ENCODE data around the gene ZP2. TPM values are rescaled to one million over a fixed set of nuclear protein-coding genes. Genes with fewer than 3 reads are reported as not detected.
"Not testable (repeated sequence)": the region's sequence is repeated elsewhere in the genome, so short reads cannot be mapped to it uniquely, and the experiment has no call there.

The ZP2 gene
- total and polyA plus RNA-seq, 3 donors from 2014 or later: 0.18 to 0.31 TPM; not detected in 1

GRCh38 chr16:21152160-21153030, 59.0 kb downstream of the ZP2 start:
- intact Hi-C loops (cut with DNase I; ENCODE audit: low total_unique reads): loop anchor here (10.0 kb wide), 1 partner anchor 152 kb away; no protein-coding TSS in a partner anchor
- H3K4me3 ChIP-seq: peak overlapping the region; percentile 15 to 43
- not testable (repeated sequence) for H3K27me3 ChIP-seq; H3K36me3 ChIP-seq (ENCODE audit: low read depth, missing control alignments); H3K9me3 ChIP-seq; H3K4me1 ChIP-seq; DNase-seq; H3K27ac ChIP-seq
- 62 to 77% methylated on average over 14 to 51 of the region's 51 CpGs for WGBS, 2 donors

GRCh38 chr16:21150375-21151001, 60.9 kb downstream of the ZP2 start, which contains the start of gene DNAH3:
Gene DNAH3, minus strand, starts transcription at chr16:21150846. Its CDS starts 527 bp downstream, at chr16:21150319.
- Histone ChIP-seq H3K36me3 (ENCODE audit: low read depth, missing control alignments) (no peaks in the 10 kb centered on the region), H3K27ac (no peak within 1 kb of the TSS), H3K9me3 (no peaks in the 10 kb centered on the region), H3K4me1 (no peaks in the 10 kb centered on the region), H3K27me3 (no peaks in the 10 kb centered on the region), H3K4me3 (no peak within 1 kb of the TSS)
- DNase-seq: no peak
- intact Hi-C loops (cut with DNase I; ENCODE audit: low total_unique reads): loop anchor here (10.0 kb wide), 1 partner anchor 154 kb away; no protein-coding TSS in a partner anchor
- TF ChIP-seq POLR2A (IDR thresholded peaks at IDR 0.05) (no peak), CTCF (IDR thresholded peaks at IDR 0.05) (no peak)
- 35 to 49% methylated on average over 5 to 8 of the region's 8 CpGs for WGBS, 2 donors

Other genes starting within 250 kb of the ZP2 start
- 10 to 100 TPM; 19.9 to 21.2 TPM for gene DNAH3, start 60.7 kb downstream of the ZP2 start, total RNA-seq
- 11.7 TPM for gene DNAH3, start 60.7 kb downstream of the ZP2 start, polyA plus RNA-seq (ENCODE audit: insufficient read depth, low read depth, low replicate concordance)
- 100 to 1,000 TPM in 1 of 2 donors, 10 to 100 TPM in 1; 54.2 to 131 TPM for gene LDAF1, start 52.9 kb downstream of the ZP2 start, total RNA-seq
- gene LDAF1, start 52.9 kb downstream of the ZP2 start, polyA plus RNA-seq (ENCODE audit: insufficient read depth, low read depth, low replicate concordance): 22.8 TPM
- under 1 TPM; 0.12 to 0.24 TPM for gene ANKS4B, start 22.1 kb upstream of the ZP2 start, total RNA-seq
- gene ANKS4B, start 22.1 kb upstream of the ZP2 start, polyA plus RNA-seq (ENCODE audit: insufficient read depth, low read depth, low replicate concordance): 0.40 TPM
- 10 to 100 TPM; 14.6 to 63.4 TPM for gene CRYM, start 66.7 kb upstream of the ZP2 start, total RNA-seq
- gene CRYM, start 66.7 kb upstream of the ZP2 start, polyA plus RNA-seq (ENCODE audit: insufficient read depth, low read depth, low replicate concordance): 11.1 TPM

All from testis (tissue), 3 donors.